Astrocyte (in vitro differentiated cells and primary cell): ENCODE results near the gene COPRS.

ENCODE experiments used
- EZH2 ChIP-seq: IDR thresholded peaks from 2 replicates; pipeline ENCODE4 v1.6.1; 2012; ENCODE audit warnings: mild to moderate bottlenecking, low read length, inconsistent platforms; ENCODE audit not compliant: insufficient read depth
- TF ChIP-seq, protein P1 (sequence below): IDR thresholded peaks from 2 replicates; pipeline ENCODE4 v1.5.1; 2011; ENCODE audit warnings: low read depth, mild to moderate bottlenecking, inconsistent platforms, low read length, moderate library complexity; ENCODE audit not compliant: insufficient read depth

DNA sequence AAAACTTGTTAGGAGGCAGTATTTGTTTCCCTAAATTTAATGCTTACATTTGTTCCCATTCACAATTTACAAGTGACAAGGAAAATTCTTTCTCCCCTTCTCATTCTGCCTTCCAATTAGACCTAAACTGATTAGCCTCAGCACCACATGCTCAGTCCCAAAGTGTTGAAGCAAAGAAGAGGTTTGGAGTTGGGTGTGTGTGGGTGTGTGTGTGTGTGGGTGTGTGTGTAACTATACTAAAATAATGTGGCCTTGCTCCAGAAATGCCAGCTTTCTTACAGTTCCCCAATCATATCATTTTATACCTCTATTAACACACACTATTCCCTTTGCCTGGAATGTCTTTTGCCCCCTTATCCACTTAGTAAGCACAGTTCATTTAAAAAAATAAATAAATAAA, 49.3 kb upstream of the COPRS start:
- TF ChIP-seq, protein P1, sequence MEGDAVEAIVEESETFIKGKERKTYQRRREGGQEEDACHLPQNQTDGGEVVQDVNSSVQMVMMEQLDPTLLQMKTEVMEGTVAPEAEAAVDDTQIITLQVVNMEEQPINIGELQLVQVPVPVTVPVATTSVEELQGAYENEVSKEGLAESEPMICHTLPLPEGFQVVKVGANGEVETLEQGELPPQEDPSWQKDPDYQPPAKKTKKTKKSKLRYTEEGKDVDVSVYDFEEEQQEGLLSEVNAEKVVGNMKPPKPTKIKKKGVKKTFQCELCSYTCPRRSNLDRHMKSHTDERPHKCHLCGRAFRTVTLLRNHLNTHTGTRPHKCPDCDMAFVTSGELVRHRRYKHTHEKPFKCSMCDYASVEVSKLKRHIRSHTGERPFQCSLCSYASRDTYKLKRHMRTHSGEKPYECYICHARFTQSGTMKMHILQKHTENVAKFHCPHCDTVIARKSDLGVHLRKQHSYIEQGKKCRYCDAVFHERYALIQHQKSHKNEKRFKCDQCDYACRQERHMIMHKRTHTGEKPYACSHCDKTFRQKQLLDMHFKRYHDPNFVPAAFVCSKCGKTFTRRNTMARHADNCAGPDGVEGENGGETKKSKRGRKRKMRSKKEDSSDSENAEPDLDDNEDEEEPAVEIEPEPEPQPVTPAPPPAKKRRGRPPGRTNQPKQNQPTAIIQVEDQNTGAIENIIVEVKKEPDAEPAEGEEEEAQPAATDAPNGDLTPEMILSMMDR: no peak
- no peak for TF ChIP-seq EZH2
